GM23338 (cell line): Measurements from ENCODE around the gene AOAH.

Experiments
- EZH2 ChIP-seq: fragments of 200-600 bp; sonication (generic); IDR thresholded peaks from one replicate; pipeline ENCODE4 v1.8.0; 2017; ENCODE audit warnings: antibody characterized with exemption, mild to moderate bottlenecking, low read depth; ENCODE audit not compliant: unreplicated experiment
- TF ChIP-seq, protein P1 (sequence below): IDR thresholded peaks from one replicate; pipeline ENCODE4 v1.6.1; 2018; ENCODE audit warnings: antibody characterized with exemption; ENCODE audit not compliant: unreplicated experiment
- TF ChIP-seq, protein P2 (sequence below), 2 experiments: fragments of 200-600 bp in 1 of 2; sonication (generic) in 1 of 2; conservative IDR thresholded peaks; 2 replicates each; pipeline versions ENCODE4 v1.5.1 to v1.6.1; 2016 to 2017; ENCODE audit warnings: antibody characterized with exemption in 2 of 2, low read depth in 2 of 2, mild to moderate bottlenecking in 2 of 2, moderate library complexity in 1 of 2

DNA sequence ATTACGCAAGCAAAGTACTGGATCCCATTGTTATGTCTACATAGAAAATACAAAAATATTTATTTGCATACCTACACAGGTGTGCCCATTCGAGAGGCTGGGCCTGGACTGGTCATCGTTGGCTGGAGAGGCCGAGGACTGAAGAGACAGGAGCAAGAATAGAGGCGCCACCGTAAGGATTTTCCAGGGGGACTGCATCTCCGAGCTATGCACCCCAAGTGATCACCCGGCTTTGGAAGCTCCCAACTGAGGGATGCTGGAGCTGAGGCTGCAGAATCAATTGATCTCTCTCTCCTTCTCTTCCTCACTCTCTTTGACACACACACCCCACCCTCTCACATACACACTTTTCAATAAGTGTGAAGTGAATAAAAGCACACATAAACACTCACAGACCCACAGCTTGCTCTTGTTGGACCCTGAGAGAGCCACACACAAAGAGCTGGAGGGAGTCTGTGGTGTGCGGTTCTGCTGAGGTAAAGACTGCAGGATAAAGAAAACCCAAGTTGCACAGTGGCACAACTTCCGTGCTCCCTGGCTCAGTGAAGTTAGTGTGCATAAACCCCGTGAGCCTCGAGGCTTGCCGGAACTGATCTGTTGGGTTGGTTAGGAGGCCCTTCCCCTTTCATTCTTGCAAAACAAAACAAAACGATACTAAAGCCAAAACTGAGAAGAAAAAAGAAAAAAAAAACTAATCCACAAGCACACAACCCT is at the start of gene AOAH:
- TF ChIP-seq, protein P1, sequence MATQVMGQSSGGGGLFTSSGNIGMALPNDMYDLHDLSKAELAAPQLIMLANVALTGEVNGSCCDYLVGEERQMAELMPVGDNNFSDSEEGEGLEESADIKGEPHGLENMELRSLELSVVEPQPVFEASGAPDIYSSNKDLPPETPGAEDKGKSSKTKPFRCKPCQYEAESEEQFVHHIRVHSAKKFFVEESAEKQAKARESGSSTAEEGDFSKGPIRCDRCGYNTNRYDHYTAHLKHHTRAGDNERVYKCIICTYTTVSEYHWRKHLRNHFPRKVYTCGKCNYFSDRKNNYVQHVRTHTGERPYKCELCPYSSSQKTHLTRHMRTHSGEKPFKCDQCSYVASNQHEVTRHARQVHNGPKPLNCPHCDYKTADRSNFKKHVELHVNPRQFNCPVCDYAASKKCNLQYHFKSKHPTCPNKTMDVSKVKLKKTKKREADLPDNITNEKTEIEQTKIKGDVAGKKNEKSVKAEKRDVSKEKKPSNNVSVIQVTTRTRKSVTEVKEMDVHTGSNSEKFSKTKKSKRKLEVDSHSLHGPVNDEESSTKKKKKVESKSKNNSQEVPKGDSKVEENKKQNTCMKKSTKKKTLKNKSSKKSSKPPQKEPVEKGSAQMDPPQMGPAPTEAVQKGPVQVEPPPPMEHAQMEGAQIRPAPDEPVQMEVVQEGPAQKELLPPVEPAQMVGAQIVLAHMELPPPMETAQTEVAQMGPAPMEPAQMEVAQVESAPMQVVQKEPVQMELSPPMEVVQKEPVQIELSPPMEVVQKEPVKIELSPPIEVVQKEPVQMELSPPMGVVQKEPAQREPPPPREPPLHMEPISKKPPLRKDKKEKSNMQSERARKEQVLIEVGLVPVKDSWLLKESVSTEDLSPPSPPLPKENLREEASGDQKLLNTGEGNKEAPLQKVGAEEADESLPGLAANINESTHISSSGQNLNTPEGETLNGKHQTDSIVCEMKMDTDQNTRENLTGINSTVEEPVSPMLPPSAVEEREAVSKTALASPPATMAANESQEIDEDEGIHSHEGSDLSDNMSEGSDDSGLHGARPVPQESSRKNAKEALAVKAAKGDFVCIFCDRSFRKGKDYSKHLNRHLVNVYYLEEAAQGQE: no peak
- TF ChIP-seq EZH2: no peak
- TF ChIP-seq, protein P2, sequence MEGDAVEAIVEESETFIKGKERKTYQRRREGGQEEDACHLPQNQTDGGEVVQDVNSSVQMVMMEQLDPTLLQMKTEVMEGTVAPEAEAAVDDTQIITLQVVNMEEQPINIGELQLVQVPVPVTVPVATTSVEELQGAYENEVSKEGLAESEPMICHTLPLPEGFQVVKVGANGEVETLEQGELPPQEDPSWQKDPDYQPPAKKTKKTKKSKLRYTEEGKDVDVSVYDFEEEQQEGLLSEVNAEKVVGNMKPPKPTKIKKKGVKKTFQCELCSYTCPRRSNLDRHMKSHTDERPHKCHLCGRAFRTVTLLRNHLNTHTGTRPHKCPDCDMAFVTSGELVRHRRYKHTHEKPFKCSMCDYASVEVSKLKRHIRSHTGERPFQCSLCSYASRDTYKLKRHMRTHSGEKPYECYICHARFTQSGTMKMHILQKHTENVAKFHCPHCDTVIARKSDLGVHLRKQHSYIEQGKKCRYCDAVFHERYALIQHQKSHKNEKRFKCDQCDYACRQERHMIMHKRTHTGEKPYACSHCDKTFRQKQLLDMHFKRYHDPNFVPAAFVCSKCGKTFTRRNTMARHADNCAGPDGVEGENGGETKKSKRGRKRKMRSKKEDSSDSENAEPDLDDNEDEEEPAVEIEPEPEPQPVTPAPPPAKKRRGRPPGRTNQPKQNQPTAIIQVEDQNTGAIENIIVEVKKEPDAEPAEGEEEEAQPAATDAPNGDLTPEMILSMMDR (conservative IDR thresholded peaks at IDR 0.05; ENCODE audit: low read depth in 2 of 2): no peak
